Activated CD8-positive, alpha-beta memory T cell treated with anti-CD3 and anti-CD28 coated beads for 36 hours (primary cell): Measurements from ENCODE around the gene TUBB3. TPM values are rescaled to one million over a fixed set of nuclear protein-coding genes. Genes with fewer than 3 reads are reported as not detected.
"Not testable (repeated sequence)": the region's sequence is repeated elsewhere in the genome, so short reads cannot be mapped to it uniquely, and the experiment has no call there.

Experiments used
- CTCF ChIA-PET: fragments of 350-600 bp; sonication (Branson Sonifier 250); formaldehyde crosslinking; loops from one replicate; lab custom pipeline; 2021; ENCODE audit warnings: antibody characterized with exemption; lab: Charles Lee
- POLR2A ChIA-PET: fragments of 350-600 bp; sonication (Branson Sonifier 250); formaldehyde crosslinking; loops from one replicate; lab custom pipeline; 2021; ENCODE audit warnings: antibody characterized with exemption; lab: Charles Lee
- total RNA-seq, 2 experiments: library from RNA; stranded (reverse); gene quantifications; one replicate each; pipeline ENCODE4 v1.2.3, GENCODE V29; 2021

The TUBB3 gene
- total RNA-seq, 2 experiments from 2014 or later: 0.31 to 0.91 TPM

GRCh38 chr16:89912627-89913026 lies 10.5 kb upstream of the TUBB3 start:
- ChIA-PET POLR2A (no interaction called here), CTCF (interaction anchor here (1.2 kb wide), 1 partner anchor 16 kb away, joined by 5 read pairs; no protein-coding TSS in a partner anchor)

- ChIA-PET CTCF (no interaction called here), POLR2A (no interaction called here)
These were observed 9.4 kb upstream of the TUBB3 start for GRCh38 chr16:89913408-89914387.

GRCh38 chr16:89914642-89915285 lies 8.4 kb upstream of the TUBB3 start:
- POLR2A ChIA-PET, CTCF ChIA-PET: not testable (repeated sequence)

GRCh38 chr16:89915303-89916232 lies 7.6 kb upstream of the TUBB3 start:
- CTCF ChIA-PET: interaction anchor here (0.7 kb wide), 1 partner anchor 55 kb away, joined by 3 read pairs; no protein-coding TSS in a partner anchor
- POLR2A ChIA-PET: no interaction called here

GRCh38 chr16:89917773-89918452 lies 5.2 kb upstream of the TUBB3 start:
- CTCF ChIA-PET: interaction anchor here (1.2 to 2.4 kb wide), 3 partner anchors 8 to 218 kb away, joined by 3 to 10 read pairs (median 7); no protein-coding TSS in a partner anchor
- POLR2A ChIA-PET: interaction anchor here (0.7 kb wide), 1 partner anchor 195 kb away, joined by 3 read pairs; no protein-coding TSS in a partner anchor

GRCh38 chr16:89918453-89919347 lies 4.4 kb upstream of the TUBB3 start, which contains the start of gene MC1R:
Gene MC1R, plus strand, starts transcription at chr16:89918862. Its CDS starts 397 bp downstream, at chr16:89919259.
- ChIA-PET CTCF (interaction anchor here (0.5 to 2.4 kb wide), 5 partner anchors 8 to 219 kb away, joined by 3 to 10 read pairs (median 3); no protein-coding TSS in a partner anchor), POLR2A (no interaction called here)

GRCh38 chr16:89919535-89920406 lies 3.4 kb upstream of the TUBB3 start:
- POLR2A ChIA-PET: interaction anchor here (1.0 kb wide), 1 partner anchor 30 kb away, joined by 3 read pairs; no protein-coding TSS in a partner anchor
- CTCF ChIA-PET: interaction anchor here (0.5 to 2.4 kb wide), 3 partner anchors 10 to 220 kb away, joined by 3 to 10 read pairs (median 7); no protein-coding TSS in a partner anchor

GRCh38 chr16:89920723-89921122 lies 2.4 kb upstream of the TUBB3 start:
- ChIA-PET CTCF (no interaction called here), POLR2A (interaction anchor here (1.0 kb wide), 1 partner anchor 29 kb away, joined by 3 read pairs; no protein-coding TSS in a partner anchor)

- POLR2A ChIA-PET: interaction anchor here (1.0 kb wide), 1 partner anchor 29 kb away, joined by 3 read pairs; no protein-coding TSS in a partner anchor
- CTCF ChIA-PET: interaction anchor here (1.3 kb wide), 2 partner anchors 11 to 161 kb away, joined by 3 to 7 read pairs; no protein-coding TSS in a partner anchor
These were observed 1.9 kb upstream of the TUBB3 start for GRCh38 chr16:89921131-89921701.

GRCh38 chr16:89921702-89922476 lies 1.3 kb upstream of the TUBB3 start:
- ChIA-PET POLR2A (interaction anchor here (1.0 kb wide), 1 partner anchor 48 kb away, joined by 3 read pairs; the partner anchor contains the start of gene TCF25), CTCF (interaction anchor here (1.3 kb wide), 2 partner anchors 12 to 160 kb away, joined by 3 to 7 read pairs; no protein-coding TSS in a partner anchor)

- POLR2A ChIA-PET: interaction anchor here (1.0 kb wide), 1 partner anchor 49 kb away, joined by 3 read pairs; the partner anchor contains the start of gene TCF25
- CTCF ChIA-PET: interaction anchor here (0.6 to 1.3 kb wide), 4 partner anchors 12 to 160 kb away, joined by 3 to 7 read pairs (median 3); no protein-coding TSS in a partner anchor
These were observed 662 bp upstream of the TUBB3 start for GRCh38 chr16:89922477-89922883.

GRCh38 chr16:89923640-89924296 lies 626 bp downstream of the TUBB3 start:
- ChIA-PET POLR2A (no interaction called here), CTCF (interaction anchor here (0.7 to 1.4 kb wide), 3 partner anchors 14 to 63 kb away, joined by 3 read pairs; no protein-coding TSS in a partner anchor)

GRCh38 chr16:89924297-89924924 lies 1.3 kb downstream of the TUBB3 start:
- ChIA-PET POLR2A (no interaction called here), CTCF (interaction anchor here (0.8 to 1.4 kb wide), 2 partner anchors 14 to 15 kb away, joined by 3 read pairs; no protein-coding TSS in a partner anchor)
